ENCODE data around the gene SFXN4.

DNA sequence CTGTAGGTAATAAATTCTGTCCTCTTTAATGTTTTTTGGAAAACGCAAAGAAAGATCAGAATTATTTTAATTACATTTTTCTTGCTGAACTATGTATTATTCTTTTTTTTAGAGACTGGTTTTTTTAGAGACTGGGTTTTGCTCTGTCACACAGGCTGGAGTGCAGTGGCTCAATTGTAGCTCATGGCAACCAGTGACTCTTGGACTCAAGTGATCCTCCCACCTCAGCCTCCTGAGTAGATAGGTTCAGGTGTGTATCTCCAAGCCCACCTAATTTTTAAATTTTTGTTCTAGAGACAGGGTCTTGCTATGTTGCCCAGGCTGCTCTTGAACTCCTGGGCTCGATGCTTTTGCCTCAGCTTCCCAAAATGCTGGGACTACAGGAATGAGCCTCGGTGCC, 66.9 kb downstream of the SFXN4 start:
- TF ChIP-seq POLR2A (IDR thresholded peaks at IDR 0.05) (no peak), CTCF (IDR thresholded peaks at IDR 0.05) (no peak)

Measured in esophagus squamous epithelium (tissue), 4 donors.